ENCODE data around the gene ALLC. TPM values are rescaled to one million over a fixed set of nuclear protein-coding genes. Genes with fewer than 3 reads are reported as not detected.

Gene ALLC
- total and polyA plus RNA-seq, 2 experiments from 2014 or later, result not detected

DNA sequence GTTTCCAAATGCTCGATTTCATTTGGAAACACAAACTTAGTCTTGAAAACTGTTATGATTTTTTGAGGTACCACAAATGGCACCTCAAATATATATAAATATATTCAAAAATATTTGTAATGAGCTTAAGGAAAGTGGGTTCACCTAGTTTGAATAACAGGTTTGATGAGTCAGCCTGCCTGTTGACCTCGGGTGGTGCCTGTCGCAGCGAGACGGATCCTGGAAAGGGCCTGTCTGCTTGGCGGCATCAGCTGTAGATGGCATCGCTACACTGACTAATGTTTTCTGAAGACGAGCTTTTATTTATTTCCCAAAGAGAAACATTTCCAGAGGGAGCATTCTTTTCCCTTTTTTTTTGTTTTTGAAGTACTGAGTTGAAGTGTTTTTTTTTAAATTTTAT, 6.9 kb downstream of the ALLC start (continued):
- TF ChIP-seq, protein P1, sequence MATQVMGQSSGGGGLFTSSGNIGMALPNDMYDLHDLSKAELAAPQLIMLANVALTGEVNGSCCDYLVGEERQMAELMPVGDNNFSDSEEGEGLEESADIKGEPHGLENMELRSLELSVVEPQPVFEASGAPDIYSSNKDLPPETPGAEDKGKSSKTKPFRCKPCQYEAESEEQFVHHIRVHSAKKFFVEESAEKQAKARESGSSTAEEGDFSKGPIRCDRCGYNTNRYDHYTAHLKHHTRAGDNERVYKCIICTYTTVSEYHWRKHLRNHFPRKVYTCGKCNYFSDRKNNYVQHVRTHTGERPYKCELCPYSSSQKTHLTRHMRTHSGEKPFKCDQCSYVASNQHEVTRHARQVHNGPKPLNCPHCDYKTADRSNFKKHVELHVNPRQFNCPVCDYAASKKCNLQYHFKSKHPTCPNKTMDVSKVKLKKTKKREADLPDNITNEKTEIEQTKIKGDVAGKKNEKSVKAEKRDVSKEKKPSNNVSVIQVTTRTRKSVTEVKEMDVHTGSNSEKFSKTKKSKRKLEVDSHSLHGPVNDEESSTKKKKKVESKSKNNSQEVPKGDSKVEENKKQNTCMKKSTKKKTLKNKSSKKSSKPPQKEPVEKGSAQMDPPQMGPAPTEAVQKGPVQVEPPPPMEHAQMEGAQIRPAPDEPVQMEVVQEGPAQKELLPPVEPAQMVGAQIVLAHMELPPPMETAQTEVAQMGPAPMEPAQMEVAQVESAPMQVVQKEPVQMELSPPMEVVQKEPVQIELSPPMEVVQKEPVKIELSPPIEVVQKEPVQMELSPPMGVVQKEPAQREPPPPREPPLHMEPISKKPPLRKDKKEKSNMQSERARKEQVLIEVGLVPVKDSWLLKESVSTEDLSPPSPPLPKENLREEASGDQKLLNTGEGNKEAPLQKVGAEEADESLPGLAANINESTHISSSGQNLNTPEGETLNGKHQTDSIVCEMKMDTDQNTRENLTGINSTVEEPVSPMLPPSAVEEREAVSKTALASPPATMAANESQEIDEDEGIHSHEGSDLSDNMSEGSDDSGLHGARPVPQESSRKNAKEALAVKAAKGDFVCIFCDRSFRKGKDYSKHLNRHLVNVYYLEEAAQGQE (IDR thresholded peaks at IDR 0.05; ENCODE audit: unreplicated experiment), result no peak

- ATAC-seq (no peak), DNase-seq (ENCODE audit: low spot score) (no peak)
- Histone ChIP-seq H3K4me3 (no peak overlapping the region), H3K9me2 (ENCODE audit: insufficient read depth) (no peaks in the 10 kb centered on the region), H3F3A (replicated peaks; ENCODE audit: low read depth) (no peaks in the 10 kb centered on the region), H3K4me2 (no peak overlapping the region), H3K27me3 (ENCODE audit: insufficient read depth) (no peaks in the 10 kb centered on the region), H4K20me1 (replicated peaks; ENCODE audit: insufficient read depth) (no peaks in the 10 kb centered on the region), H3K27ac (ENCODE audit: low read depth) (no peak overlapping the region), H3K36me3 (ENCODE audit: insufficient read depth) (no peaks in the 10 kb centered on the region), H3K79me2 (replicated peaks; ENCODE audit: insufficient read depth) (no peaks in the 10 kb centered on the region), H3K4me1 (ENCODE audit: insufficient read depth) (0 out of 2 replicates have a peak, but pooled peaks cover 4% of the 10 kb centered on the region), H2AFZ (no peak overlapping the region)
- Mint-ChIP-seq H3K4me3 (no peak overlapping the region), H3K36me3 (ENCODE audit: low read depth) (peaks cover 3% of the 10 kb centered on the region; the same call in 1 of the 3 replicates), H3K9me3 (peaks cover 17% of the 10 kb centered on the region), H3K27me3 (ENCODE audit: insufficient read depth, low read depth, poor library complexity) (peaks cover 6% of the 10 kb centered on the region), H3K4me1 (no peaks in the 10 kb centered on the region), H3K27ac (no peak overlapping the region)
- TF ChIP-seq, protein P2, sequence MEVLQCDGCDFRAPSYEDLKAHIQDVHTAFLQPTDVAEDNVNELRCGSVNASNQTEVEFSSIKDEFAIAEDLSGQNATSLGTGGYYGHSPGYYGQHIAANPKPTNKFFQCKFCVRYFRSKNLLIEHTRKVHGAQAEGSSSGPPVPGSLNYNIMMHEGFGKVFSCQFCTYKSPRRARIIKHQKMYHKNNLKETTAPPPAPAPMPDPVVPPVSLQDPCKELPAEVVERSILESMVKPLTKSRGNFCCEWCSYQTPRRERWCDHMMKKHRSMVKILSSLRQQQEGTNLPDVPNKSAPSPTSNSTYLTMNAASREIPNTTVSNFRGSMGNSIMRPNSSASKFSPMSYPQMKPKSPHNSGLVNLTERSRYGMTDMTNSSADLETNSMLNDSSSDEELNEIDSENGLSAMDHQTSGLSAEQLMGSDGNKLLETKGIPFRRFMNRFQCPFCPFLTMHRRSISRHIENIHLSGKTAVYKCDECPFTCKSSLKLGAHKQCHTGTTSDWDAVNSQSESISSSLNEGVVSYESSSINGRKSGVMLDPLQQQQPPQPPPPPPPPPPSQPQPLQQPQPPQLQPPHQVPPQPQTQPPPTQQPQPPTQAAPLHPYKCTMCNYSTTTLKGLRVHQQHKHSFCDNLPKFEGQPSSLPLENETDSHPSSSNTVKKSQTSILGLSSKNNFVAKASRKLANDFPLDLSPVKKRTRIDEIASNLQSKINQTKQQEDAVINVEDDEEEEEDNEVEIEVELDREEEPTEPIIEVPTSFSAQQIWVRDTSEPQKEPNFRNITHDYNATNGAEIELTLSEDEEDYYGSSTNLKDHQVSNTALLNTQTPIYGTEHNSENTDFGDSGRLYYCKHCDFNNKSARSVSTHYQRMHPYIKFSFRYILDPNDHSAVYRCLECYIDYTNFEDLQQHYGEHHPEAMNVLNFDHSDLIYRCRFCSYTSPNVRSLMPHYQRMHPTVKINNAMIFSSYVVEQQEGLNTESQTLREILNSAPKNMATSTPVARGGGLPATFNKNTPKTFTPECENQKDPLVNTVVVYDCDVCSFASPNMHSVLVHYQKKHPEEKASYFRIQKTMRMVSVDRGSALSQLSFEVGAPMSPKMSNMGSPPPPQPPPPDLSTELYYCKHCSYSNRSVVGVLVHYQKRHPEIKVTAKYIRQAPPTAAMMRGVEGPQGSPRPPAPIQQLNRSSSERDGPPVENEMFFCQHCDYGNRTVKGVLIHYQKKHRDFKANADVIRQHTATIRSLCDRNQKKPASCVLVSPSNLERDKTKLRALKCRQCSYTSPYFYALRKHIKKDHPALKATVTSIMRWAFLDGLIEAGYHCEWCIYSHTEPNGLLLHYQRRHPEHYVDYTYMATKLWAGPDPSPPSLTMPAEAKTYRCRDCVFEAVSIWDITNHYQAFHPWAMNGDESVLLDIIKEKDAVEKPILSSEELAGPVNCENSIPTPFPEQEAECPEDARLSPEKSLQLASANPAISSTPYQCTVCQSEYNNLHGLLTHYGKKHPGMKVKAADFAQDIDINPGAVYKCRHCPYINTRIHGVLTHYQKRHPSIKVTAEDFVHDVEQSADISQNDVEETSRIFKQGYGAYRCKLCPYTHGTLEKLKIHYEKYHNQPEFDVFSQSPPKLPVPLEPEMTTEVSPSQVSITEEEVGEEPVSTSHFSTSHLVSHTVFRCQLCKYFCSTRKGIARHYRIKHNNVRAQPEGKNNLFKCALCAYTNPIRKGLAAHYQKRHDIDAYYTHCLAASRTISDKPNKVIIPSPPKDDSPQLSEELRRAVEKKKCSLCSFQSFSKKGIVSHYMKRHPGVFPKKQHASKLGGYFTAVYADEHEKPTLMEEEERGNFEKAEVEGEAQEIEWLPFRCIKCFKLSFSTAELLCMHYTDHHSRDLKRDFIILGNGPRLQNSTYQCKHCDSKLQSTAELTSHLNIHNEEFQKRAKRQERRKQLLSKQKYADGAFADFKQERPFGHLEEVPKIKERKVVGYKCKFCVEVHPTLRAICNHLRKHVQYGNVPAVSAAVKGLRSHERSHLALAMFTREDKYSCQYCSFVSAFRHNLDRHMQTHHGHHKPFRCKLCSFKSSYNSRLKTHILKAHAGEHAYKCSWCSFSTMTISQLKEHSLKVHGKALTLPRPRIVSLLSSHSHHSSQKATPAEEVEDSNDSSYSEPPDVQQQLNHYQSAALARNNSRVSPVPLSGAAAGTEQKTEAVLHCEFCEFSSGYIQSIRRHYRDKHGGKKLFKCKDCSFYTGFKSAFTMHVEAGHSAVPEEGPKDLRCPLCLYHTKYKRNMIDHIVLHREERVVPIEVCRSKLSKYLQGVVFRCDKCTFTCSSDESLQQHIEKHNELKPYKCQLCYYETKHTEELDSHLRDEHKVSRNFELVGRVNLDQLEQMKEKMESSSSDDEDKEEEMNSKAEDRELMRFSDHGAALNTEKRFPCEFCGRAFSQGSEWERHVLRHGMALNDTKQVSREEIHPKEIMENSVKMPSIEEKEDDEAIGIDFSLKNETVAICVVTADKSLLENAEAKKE (CRISPR knock-in tag; IDR thresholded peaks at IDR 0.05), result no peak
- TF ChIP-seq POLR2AphosphoS5 (IDR thresholded peaks at IDR 0.05; ENCODE audit: low read depth) (no peak), CREB1 (CRISPR knock-in tag; IDR thresholded peaks at IDR 0.05; ENCODE audit: low read depth) (no peak)
- TF ChIP-seq, protein P3, sequence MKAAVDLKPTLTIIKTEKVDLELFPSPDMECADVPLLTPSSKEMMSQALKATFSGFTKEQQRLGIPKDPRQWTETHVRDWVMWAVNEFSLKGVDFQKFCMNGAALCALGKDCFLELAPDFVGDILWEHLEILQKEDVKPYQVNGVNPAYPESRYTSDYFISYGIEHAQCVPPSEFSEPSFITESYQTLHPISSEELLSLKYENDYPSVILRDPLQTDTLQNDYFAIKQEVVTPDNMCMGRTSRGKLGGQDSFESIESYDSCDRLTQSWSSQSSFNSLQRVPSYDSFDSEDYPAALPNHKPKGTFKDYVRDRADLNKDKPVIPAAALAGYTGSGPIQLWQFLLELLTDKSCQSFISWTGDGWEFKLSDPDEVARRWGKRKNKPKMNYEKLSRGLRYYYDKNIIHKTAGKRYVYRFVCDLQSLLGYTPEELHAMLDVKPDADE (IDR thresholded peaks at IDR 0.05), result no peak
- TF ChIP-seq, protein P4, sequence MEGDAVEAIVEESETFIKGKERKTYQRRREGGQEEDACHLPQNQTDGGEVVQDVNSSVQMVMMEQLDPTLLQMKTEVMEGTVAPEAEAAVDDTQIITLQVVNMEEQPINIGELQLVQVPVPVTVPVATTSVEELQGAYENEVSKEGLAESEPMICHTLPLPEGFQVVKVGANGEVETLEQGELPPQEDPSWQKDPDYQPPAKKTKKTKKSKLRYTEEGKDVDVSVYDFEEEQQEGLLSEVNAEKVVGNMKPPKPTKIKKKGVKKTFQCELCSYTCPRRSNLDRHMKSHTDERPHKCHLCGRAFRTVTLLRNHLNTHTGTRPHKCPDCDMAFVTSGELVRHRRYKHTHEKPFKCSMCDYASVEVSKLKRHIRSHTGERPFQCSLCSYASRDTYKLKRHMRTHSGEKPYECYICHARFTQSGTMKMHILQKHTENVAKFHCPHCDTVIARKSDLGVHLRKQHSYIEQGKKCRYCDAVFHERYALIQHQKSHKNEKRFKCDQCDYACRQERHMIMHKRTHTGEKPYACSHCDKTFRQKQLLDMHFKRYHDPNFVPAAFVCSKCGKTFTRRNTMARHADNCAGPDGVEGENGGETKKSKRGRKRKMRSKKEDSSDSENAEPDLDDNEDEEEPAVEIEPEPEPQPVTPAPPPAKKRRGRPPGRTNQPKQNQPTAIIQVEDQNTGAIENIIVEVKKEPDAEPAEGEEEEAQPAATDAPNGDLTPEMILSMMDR (conservative IDR thresholded peaks at IDR 0.05; ENCODE audit: low read depth in 2 of 2), result no peak
- TF ChIP-seq, protein P1 (IDR thresholded peaks at IDR 0.05; ENCODE audit: unreplicated experiment), result no peak
Observed at GRCh38 chr2:3665886-3666612, 8.0 kb downstream of the ALLC start.

Measured in GM23338 (cell line).